Measurements from ENCODE around the gene CRY1.
"Not testable (repeated sequence)": the region's sequence is repeated elsewhere in the genome, so short reads cannot be mapped to it uniquely, and the experiment has no call there.

- not testable (repeated sequence) for TF ChIP-seq CTCF (IDR thresholded peaks at IDR 0.05; ENCODE audit: poor library complexity, severe bottlenecking); REST (IDR thresholded peaks at IDR 0.05; ENCODE audit: borderline replicate concordance); TAF1 (IDR thresholded peaks at IDR 0.05; ENCODE audit: low read depth); SMC3 (conservative IDR thresholded peaks at IDR 0.05; ENCODE audit: poor library complexity)
Observed at GRCh38 chr12:107026356-107026755, 67.0 kb downstream of the CRY1 start.

Measured in neural cell (in vitro differentiated cells).